Measurements from ENCODE around the gene FGA. TPM values are rescaled to one million over a fixed set of nuclear protein-coding genes. Genes with fewer than 3 reads are reported as not detected.

Gene FGA
- polyA plus RNA-seq, 1 of the 3 experiments (the other 2 are of a cell fraction) = not detected

DNA sequence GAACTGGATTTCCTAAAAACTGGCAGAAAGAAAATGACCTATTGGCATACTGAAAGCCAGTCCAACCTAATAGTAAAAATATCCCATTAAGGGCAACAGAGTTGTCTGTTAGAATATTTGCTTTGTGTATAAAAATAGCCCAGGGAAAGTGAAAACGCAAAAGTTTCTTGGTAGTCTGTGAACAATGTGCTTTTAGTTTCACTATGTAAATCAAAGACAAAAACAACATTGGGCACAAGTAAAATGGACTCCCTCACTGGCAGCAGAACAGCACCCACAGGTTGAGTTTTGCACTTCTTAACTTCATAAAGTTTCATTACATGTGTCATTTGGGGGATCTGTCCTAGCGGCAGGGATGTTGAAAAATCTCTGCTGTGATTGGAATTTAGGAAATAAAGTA lies 26.2 kb upstream of the FGA start:
- Histone ChIP-seq H3K36me3 (replicated peaks in 1 of 2; ENCODE audit: control insufficient read depth in 1 of 2, insufficient read depth in 2 of 2, low read length in 1 of 2) (no peaks in the 10 kb centered on the region), H4K20me1 (ENCODE audit: insufficient read depth) (no peaks in the 10 kb centered on the region), H3K4me1 (ENCODE audit: control insufficient read depth in 1 of 2, insufficient read depth in 2 of 2, low read depth in 1 of 2, low read length in 1 of 2) (no peaks in the 10 kb centered on the region), H3K9me3 (no peaks in the 10 kb centered on the region), H3F3A (replicated peaks; ENCODE audit: insufficient read depth) (no peaks in the 10 kb centered on the region), H3K4me2 (no peak overlapping the region), H3K4me3 (ENCODE audit: low read depth in 2 of 2, low read length in 1 of 2) (no peak overlapping the region), H3K79me2 (ENCODE audit: insufficient read depth) (no peaks in the 10 kb centered on the region), H2AFZ (ENCODE audit: low read depth) (no peak overlapping the region), H3K9me2 (no peaks in the 10 kb centered on the region), H3K27ac (ENCODE audit: low read depth in 2 of 2, low read length in 1 of 2) (no peak overlapping the region), H3K9ac (no peak overlapping the region), H3K27me3 (ENCODE audit: insufficient read depth) (0 out of 2 replicates have a peak, but pooled peaks cover 5% of the 10 kb centered on the region)
- DNase-seq = no peak
- 29% methylated on average over 2 of the region's 2 CpGs for WGBS (ENCODE audit: low lambda C conversion rate)
- CTCF ChIA-PET = interaction anchor here (3.2 kb wide), 1 partner anchor 57 kb away, joined by 31 read pairs; no protein-coding TSS in a partner anchor
- no peak for TF ChIP-seq TAF1 (IDR thresholded peaks at IDR 0.05; ENCODE audit: borderline replicate concordance, low read depth, low read length)
- no peak for TF ChIP-seq ELF1 (IDR thresholded peaks at IDR 0.05)
- no peak for TF ChIP-seq NFIC (IDR thresholded peaks at IDR 0.05; ENCODE audit: borderline replicate concordance)
- TF ChIP-seq RXRA (IDR thresholded peaks at IDR 0.05; ENCODE audit: borderline replicate concordance, low read depth) = no peak
- POLR2A ChIA-PET = no interaction called here

- Histone ChIP-seq H3K4me2 (no peak overlapping the region), H3K9me2 (no peaks in the 10 kb centered on the region), H3K4me3 (ENCODE audit: low read depth in 2 of 2, low read length in 1 of 2) (no peak overlapping the region), H3K79me2 (ENCODE audit: insufficient read depth) (no peaks in the 10 kb centered on the region), H3K9me3 (no peaks in the 10 kb centered on the region), H3K27ac (ENCODE audit: low read depth in 2 of 2, low read length in 1 of 2) (no peak overlapping the region), H3K36me3 (replicated peaks in 1 of 2; ENCODE audit: control insufficient read depth in 1 of 2, insufficient read depth in 2 of 2, low read length in 1 of 2) (no peaks in the 10 kb centered on the region), H3K4me1 (ENCODE audit: control insufficient read depth in 1 of 2, insufficient read depth in 2 of 2, low read depth in 1 of 2, low read length in 1 of 2) (no peaks in the 10 kb centered on the region), H3K27me3 (ENCODE audit: insufficient read depth) (0 out of 2 replicates have a peak, but pooled peaks cover 5% of the 10 kb centered on the region), H2AFZ (ENCODE audit: low read depth) (no peak overlapping the region), H3K9ac (no peak overlapping the region), H4K20me1 (ENCODE audit: insufficient read depth) (no peaks in the 10 kb centered on the region), H3F3A (replicated peaks; ENCODE audit: insufficient read depth) (no peaks in the 10 kb centered on the region)
- POLR2A ChIA-PET = no interaction called here
- 3% methylated on average over 4 of the region's 4 CpGs for WGBS (ENCODE audit: low lambda C conversion rate)
- DNase-seq = no peak
- CTCF ChIA-PET = interaction anchor here (3.2 kb wide), 1 partner anchor 57 kb away, joined by 31 read pairs; no protein-coding TSS in a partner anchor
- TF ChIP-seq SIN3A (IDR thresholded peaks at IDR 0.05; ENCODE audit: borderline replicate concordance, low read depth, low read length) (no peak), GABPA (IDR thresholded peaks at IDR 0.05; ENCODE audit: low read depth) (no peak), ELF1 (IDR thresholded peaks at IDR 0.05) (no peak), FOSL2 (IDR thresholded peaks at IDR 0.05; ENCODE audit: borderline replicate concordance, low read depth) (no peak), SMC3 (IDR thresholded peaks at IDR 0.05; ENCODE audit: low read depth, low read length) (no peak), EP300 (IDR thresholded peaks at IDR 0.05; ENCODE audit: borderline replicate concordance in 1 of 2, low read depth in 1 of 2, low read length in 1 of 2) (no peak), NFIC (IDR thresholded peaks at IDR 0.05; ENCODE audit: borderline replicate concordance) (no peak), USF2 (IDR thresholded peaks at IDR 0.05; ENCODE audit: borderline replicate concordance, low read depth, low read length) (no peak), JUND (IDR thresholded peaks at IDR 0.05) (no peak), TAF1 (IDR thresholded peaks at IDR 0.05; ENCODE audit: borderline replicate concordance, low read depth, low read length) (no peak), YY1 (IDR thresholded peaks at IDR 0.05; ENCODE audit: low read depth) (no peak), REST (IDR thresholded peaks at IDR 0.05; ENCODE audit: low read depth, low read length) (no peak), CHD2 (IDR thresholded peaks at IDR 0.05; ENCODE audit: low read length, partially characterized antibody) (no peak), RFX5 (IDR thresholded peaks at IDR 0.05; ENCODE audit: low read length) (no peak), GATA2 (CRISPR knock-in tag; IDR thresholded peaks at IDR 0.05) (no peak)
- TF ChIP-seq, protein P1, sequence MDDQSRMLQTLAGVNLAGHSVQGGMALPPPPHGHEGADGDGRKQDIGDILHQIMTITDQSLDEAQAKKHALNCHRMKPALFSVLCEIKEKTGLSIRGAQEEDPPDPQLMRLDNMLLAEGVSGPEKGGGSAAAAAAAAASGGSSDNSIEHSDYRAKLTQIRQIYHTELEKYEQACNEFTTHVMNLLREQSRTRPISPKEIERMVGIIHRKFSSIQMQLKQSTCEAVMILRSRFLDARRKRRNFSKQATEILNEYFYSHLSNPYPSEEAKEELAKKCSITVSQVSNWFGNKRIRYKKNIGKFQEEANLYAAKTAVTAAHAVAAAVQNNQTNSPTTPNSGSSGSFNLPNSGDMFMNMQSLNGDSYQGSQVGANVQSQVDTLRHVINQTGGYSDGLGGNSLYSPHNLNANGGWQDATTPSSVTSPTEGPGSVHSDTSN (IDR thresholded peaks at IDR 0.05) = no peak
- TF ChIP-seq, protein P2, sequence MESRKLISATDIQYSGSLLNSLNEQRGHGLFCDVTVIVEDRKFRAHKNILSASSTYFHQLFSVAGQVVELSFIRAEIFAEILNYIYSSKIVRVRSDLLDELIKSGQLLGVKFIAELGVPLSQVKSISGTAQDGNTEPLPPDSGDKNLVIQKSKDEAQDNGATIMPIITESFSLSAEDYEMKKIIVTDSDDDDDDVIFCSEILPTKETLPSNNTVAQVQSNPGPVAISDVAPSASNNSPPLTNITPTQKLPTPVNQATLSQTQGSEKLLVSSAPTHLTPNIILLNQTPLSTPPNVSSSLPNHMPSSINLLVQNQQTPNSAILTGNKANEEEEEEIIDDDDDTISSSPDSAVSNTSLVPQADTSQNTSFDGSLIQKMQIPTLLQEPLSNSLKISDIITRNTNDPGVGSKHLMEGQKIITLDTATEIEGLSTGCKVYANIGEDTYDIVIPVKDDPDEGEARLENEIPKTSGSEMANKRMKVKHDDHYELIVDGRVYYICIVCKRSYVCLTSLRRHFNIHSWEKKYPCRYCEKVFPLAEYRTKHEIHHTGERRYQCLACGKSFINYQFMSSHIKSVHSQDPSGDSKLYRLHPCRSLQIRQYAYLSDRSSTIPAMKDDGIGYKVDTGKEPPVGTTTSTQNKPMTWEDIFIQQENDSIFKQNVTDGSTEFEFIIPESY (IDR thresholded peaks at IDR 0.05; ENCODE audit: borderline replicate concordance, low read depth) = no peak
- TF ChIP-seq, protein P3, sequence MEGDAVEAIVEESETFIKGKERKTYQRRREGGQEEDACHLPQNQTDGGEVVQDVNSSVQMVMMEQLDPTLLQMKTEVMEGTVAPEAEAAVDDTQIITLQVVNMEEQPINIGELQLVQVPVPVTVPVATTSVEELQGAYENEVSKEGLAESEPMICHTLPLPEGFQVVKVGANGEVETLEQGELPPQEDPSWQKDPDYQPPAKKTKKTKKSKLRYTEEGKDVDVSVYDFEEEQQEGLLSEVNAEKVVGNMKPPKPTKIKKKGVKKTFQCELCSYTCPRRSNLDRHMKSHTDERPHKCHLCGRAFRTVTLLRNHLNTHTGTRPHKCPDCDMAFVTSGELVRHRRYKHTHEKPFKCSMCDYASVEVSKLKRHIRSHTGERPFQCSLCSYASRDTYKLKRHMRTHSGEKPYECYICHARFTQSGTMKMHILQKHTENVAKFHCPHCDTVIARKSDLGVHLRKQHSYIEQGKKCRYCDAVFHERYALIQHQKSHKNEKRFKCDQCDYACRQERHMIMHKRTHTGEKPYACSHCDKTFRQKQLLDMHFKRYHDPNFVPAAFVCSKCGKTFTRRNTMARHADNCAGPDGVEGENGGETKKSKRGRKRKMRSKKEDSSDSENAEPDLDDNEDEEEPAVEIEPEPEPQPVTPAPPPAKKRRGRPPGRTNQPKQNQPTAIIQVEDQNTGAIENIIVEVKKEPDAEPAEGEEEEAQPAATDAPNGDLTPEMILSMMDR (IDR thresholded peaks at IDR 0.05) = no peak
Observed at GRCh38 chr4:154616287-154616686, 25.7 kb upstream of the FGA start.
